Aorta (tissue), 5 donors: Measurements from ENCODE around the gene CTSV. TPM values are rescaled to one million over a fixed set of nuclear protein-coding genes. Genes with fewer than 3 reads are reported as not detected.
A peak's percentile ranks its signal among the peaks of the same experiment; 100 is the strongest.
"Not testable (repeated sequence)": the region's sequence is repeated elsewhere in the genome, so short reads cannot be mapped to it uniquely, and the experiment has no call there.

ENCODE experiments used
- ATAC-seq: fragments of 200-7000 bp; cut with Tn5 transposase; one replicate; pipeline ENCODE4 v1.9.1; 2022; ENCODE audit warnings: moderate library complexity; ENCODE audit not compliant: low FRiP score
- DNase-seq, 2 donors: peaks; one replicate each; pipeline ENCODE4 v3.0.0-alpha.2; 2020
- H3K27ac ChIP-seq, 2 donors: one replicate each; pipeline ENCODE4 v1.5.1; 2013; ENCODE audit warnings: low read length in 2 of 2, mild to moderate bottlenecking in 2 of 2, moderate library complexity in 2 of 2, control low read depth in 1 of 2, inconsistent platforms in 1 of 2, low read depth in 1 of 2
- H3K27me3 ChIP-seq, 2 donors: one replicate each; pipeline ENCODE4 v1.6.1; 2013; ENCODE audit warnings: control low read depth in 1 of 2, low read length in 1 of 2, mild to moderate bottlenecking in 1 of 2, moderate library complexity in 1 of 2; ENCODE audit not compliant: insufficient read depth in 2 of 2, control insufficient read depth in 1 of 2
- H3K36me3 ChIP-seq, 2 donors: one replicate each; pipeline ENCODE4 v1.6.1; 2013; ENCODE audit warnings: control low read depth in 1 of 2, low read length in 1 of 2, mild to moderate bottlenecking in 1 of 2; ENCODE audit not compliant: insufficient read depth in 2 of 2, control insufficient read depth in 1 of 2
- H3K4me1 ChIP-seq, 2 donors: one replicate each; pipeline ENCODE4 v1.6.1; 2013; ENCODE audit warnings: low read length in 2 of 2, control low read depth in 1 of 2, mild to moderate bottlenecking in 1 of 2, moderate library complexity in 1 of 2; ENCODE audit not compliant: insufficient read depth in 2 of 2, control insufficient read depth in 1 of 2
- H3K4me3 ChIP-seq, 2 donors: one replicate each; pipeline ENCODE4 v1.5.1; 2013; ENCODE audit warnings: low read length in 2 of 2, control low read depth in 1 of 2, mild to moderate bottlenecking in 1 of 2
- H3K9me3 ChIP-seq: one replicate; pipeline ENCODE4 v1.6.1; 2013; ENCODE audit warnings: mild to moderate bottlenecking, low read length; ENCODE audit not compliant: control insufficient read depth
- WGBS, 2 donors: extraction: QIAGEN DNeasy Blood & Tissue Kit; methylation state at CpG; one replicate each; pipeline ENCODE4 v1.1.7; 2013; 5-methylcytosine and 5-hydroxymethylcytosine counted together
- intact Hi-C, 2 donors: fragments of 100-400 bp; cut with DNase I; formaldehyde crosslinking; loops; one replicate each; pipeline versions ENCODE4 v1.14.2 to v1.15.0; 2022
- polyA plus RNA-seq, 2 donors: library from polyadenylated mRNA; stranded (reverse); fragments of 200-250 nt; gene quantifications; one replicate each; pipeline ENCODE4 v1.2.3, GENCODE V29; 2013
- total RNA-seq, 2 donors: library from RNA; stranded (reverse); fragmentation: NEBNext Ultra II Directional; extraction: Animal tissue kit (Norgen Biotek cat#: 25700); gene quantifications; one replicate each; pipeline ENCODE4 v1.2.1, GENCODE V29; 2021
- donor health status: healthy with polysubstance abuse.
- donor health status: Bipolar disorder and iron deficiency.
- donor health status: DM: no; HTN: no; CAD: no.
- donor health status: DM: no; HTN: no; CAD: no.
- donor health status: DM: yes; HTN: yes; CAD: no.

Gene CTSV
- total and polyA plus RNA-seq, 4 donors: 2.3 TPM; not detected in 3

DNA sequence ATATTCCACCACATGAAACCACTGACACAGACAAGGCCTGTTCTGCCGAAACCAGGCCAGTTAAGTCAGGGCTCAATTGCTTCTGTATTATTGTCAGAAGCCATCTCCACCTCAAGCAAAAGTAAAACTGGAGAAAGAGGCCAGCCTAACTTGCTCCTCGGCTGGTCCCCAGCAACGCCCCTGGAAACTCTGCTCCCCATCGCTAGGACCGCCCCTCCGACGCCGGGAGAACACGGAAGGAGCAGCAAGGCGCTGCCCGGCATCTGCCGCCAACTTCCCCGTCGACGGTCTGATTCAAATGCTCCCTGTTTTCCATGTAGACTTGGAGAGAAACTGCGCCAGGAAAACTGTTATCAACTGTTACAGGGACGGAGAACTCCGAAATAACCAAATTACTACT, 26.3 kb downstream of the CTSV start:
- ATAC-seq: peak; percentile 69
- H3K27me3 ChIP-seq, DNase-seq, H3K36me3 ChIP-seq, H3K9me3 ChIP-seq, intact Hi-C loops, H3K27ac ChIP-seq, H3K4me1 ChIP-seq: not testable (repeated sequence)
- peak overlapping the region in 1 of 2 donors; percentile 87 for H3K4me3 ChIP-seq
- WGBS, 2 donors: 0% methylated on average over 12 to 15 of the region's 18 CpGs

DNA sequence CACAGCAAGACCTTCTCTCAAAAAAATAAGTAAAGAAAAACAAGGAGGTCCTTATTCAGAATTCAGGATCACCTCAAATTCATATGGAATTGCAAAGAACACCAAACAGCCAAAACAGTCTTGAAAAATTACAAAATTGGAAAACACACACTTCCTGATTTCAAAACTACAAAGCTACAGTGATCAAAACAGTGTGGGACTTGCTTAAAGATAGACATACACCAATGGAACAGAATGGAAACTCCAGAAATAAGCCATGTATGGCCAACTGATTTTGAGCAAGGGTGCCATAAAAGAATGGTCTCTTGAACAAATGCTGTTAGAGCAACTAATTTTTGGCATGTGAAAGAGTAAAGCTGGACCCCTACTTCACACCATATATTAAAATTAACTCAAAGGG, 36.7 kb downstream of the CTSV start:
- intact Hi-C loops, DNase-seq, H3K9me3 ChIP-seq, H3K4me1 ChIP-seq, H3K36me3 ChIP-seq, H3K27me3 ChIP-seq, ATAC-seq, H3K4me3 ChIP-seq, H3K27ac ChIP-seq: not testable (repeated sequence)

- intact Hi-C loops, ATAC-seq, DNase-seq, H3K9me3 ChIP-seq, H3K4me1 ChIP-seq, H3K27me3 ChIP-seq, H3K27ac ChIP-seq, H3K36me3 ChIP-seq, H3K4me3 ChIP-seq: not testable (repeated sequence)
- WGBS, 2 donors: 100% methylated on average over 1 of the region's 1 CpG
Observed at GRCh38 chr9:97001338-97001737, 37.6 kb downstream of the CTSV start.

GRCh38 chr9:97000139-97000787, 38.7 kb downstream of the CTSV start:
- ATAC-seq, H3K4me3 ChIP-seq, H3K27me3 ChIP-seq, DNase-seq, H3K4me1 ChIP-seq, H3K9me3 ChIP-seq, H3K27ac ChIP-seq, H3K36me3 ChIP-seq, intact Hi-C loops: not testable (repeated sequence)
- WGBS, 2 donors: 93 to 94% methylated on average over 3 of the region's 3 CpGs

- 96 to 100% methylated on average over 1 of the region's 1 CpG for WGBS, 2 donors
- H3K27ac ChIP-seq, H3K9me3 ChIP-seq, intact Hi-C loops, DNase-seq, ATAC-seq, H3K4me3 ChIP-seq, H3K36me3 ChIP-seq, H3K27me3 ChIP-seq, H3K4me1 ChIP-seq: not testable (repeated sequence)
Observed at GRCh38 chr9:96999733-97000132, 39.2 kb downstream of the CTSV start.

- intact Hi-C loops: not testable (repeated sequence)
- WGBS, 2 donors: 85 to 92% methylated on average over 4 to 5 of the region's 6 CpGs
Observed at GRCh38 chr9:96997009-96997701, 41.8 kb downstream of the CTSV start.

DNA sequence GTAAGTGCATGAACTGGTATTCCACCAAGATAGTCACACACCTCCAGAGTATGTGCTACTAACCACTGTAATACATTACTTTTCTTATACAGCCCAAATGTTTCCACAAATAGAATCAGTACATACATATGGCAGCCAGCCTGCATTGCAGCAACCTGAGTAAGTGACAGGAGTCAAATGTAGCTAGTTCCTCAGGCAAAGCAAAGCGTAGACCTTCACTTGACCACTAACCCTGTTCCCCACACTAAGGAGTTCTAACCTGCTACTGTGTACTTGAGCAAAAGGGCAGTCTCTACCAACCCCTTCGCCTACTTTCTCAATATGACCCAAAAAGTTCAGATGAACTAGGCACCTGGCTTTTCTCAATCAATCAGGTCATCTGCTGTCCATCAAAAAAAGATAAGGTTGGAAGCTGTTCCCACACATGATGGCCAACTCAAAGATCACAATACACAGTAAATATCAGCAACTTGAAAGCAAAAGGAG, 44.4 kb downstream of the CTSV start:
- H3K36me3 ChIP-seq, ATAC-seq, H3K27ac ChIP-seq, DNase-seq, H3K4me3 ChIP-seq, H3K27me3 ChIP-seq, H3K9me3 ChIP-seq, intact Hi-C loops, H3K4me1 ChIP-seq: not testable (repeated sequence)
- no CpG with 5 or more reads among the region's 2 CpGs for WGBS, 2 donors

More at GRCh38 chr9:96997009-96997701, 41.8 kb downstream of the CTSV start:
- DNase-seq, H3K4me3 ChIP-seq, H3K9me3 ChIP-seq, ATAC-seq, H3K27ac ChIP-seq, H3K4me1 ChIP-seq, H3K27me3 ChIP-seq, H3K36me3 ChIP-seq: not testable (repeated sequence)

DNA sequence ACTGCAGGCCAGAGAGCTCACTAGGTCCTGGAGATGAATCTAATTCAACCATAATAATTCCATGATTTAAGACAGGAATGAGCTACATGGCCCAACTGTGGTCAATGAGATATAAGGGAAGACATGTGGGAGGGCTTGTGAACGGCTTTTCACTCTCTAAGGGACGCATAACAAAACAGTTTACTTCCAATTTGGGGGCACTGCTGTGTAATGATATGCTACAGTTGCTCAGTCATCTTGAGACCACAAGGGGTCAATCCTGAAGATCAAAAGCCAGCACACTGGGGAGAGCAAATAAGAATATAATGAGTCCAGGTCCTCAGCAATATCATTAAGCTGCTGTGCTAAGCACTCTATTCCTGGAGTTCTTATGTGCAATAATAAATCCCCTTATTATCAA, 46.6 kb downstream of the CTSV start:
- H3K4me1 ChIP-seq, H3K36me3 ChIP-seq, H3K27me3 ChIP-seq, H3K4me3 ChIP-seq, intact Hi-C loops, H3K9me3 ChIP-seq, H3K27ac ChIP-seq, ATAC-seq, DNase-seq: not testable (repeated sequence)
- WGBS, 2 donors: 81 to 100% methylated on average over 2 of the region's 2 CpGs

DNA sequence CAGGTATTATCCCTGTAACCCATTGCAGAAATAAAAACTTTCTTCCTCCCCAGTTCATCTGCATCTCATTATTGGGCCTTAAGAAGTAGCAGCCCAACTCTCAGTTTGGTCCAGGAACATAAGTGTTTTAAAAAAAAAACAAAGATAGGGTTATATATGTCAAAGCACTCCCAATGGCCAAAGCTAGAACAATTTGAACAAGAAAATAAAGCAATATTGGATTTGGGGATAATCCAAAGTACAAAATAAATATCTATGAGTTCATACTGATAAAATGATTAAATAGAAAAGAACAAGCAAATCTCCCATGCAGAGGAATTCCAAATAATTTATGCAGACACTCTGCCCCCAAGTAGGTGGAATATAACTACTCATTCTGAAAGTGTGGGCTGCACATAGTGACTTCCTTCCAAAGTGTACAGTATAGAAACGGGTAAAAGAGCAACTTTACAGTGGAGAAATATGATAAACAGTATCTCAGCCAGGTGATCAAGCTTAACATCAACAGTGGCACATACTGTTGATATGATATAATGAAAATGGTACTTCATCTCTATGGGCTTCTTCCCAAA, 49.1 kb downstream of the CTSV start:
- H3K4me1 ChIP-seq, H3K36me3 ChIP-seq, DNase-seq, H3K9me3 ChIP-seq, H3K27ac ChIP-seq, intact Hi-C loops, H3K27me3 ChIP-seq, ATAC-seq, H3K4me3 ChIP-seq: not testable (repeated sequence)
- 52 to 68% methylated on average over 1 of the region's 1 CpG for WGBS, 2 donors
